ENCODE results near the gene SLC24A1.

Gene SLC24A1

GRCh38 chr15:65638109-65638508 lies 16.4 kb downstream of the SLC24A1 start:
- Histone ChIP-seq H3K4me1 (ENCODE audit: control insufficient read depth, insufficient read depth, low read length) (peaks cover 2% of the 10 kb centered on the region; the same call in 1 of the 2 replicates), H3K4me3 (ENCODE audit: low read depth, low read length) (no peak overlapping the region), H3K36me3 (ENCODE audit: control insufficient read depth in 2 of 2, insufficient read depth in 1 of 2, low read length in 2 of 2) (no peaks in the 10 kb centered on the region), H3K9me3 (ENCODE audit: control insufficient read depth, insufficient read depth, low read depth, low read length) (no peaks in the 10 kb centered on the region), H3K27ac (ENCODE audit: extremely low read depth, low read depth, low read length) (no peak overlapping the region)
- CTCF ChIA-PET, result interaction anchor here (0.6 to 4.5 kb wide), 47 partner anchors 9 to 707 kb away, joined by 3 to 57 read pairs (median 5); partner anchors contain the start of genes DENND4A, INTS14, RAB11A and SLC24A1
- POLR2A ChIA-PET, result interaction anchor here (0.6 to 2.8 kb wide), 2 partner anchors 27 to 215 kb away, joined by 4 to 14 read pairs; partner anchors contain the start of gene INTS14
- TF ChIP-seq PRDM1 (tag by site-specific recombination; IDR thresholded peaks at IDR 0.05) (0 out of 2 replicates have a peak, but pooled peaks have one; percentile 12), ZBTB48 (tag by site-specific recombination; IDR thresholded peaks at IDR 0.05) (no peak)

GRCh38 chr15:65638681-65639089 lies 16.9 kb downstream of the SLC24A1 start:
- H3K36me3 ChIP-seq (ENCODE audit: control insufficient read depth in 2 of 2, insufficient read depth in 1 of 2, low read length in 2 of 2), result no peaks in the 10 kb centered on the region
- H3K4me3 ChIP-seq (ENCODE audit: low read depth, low read length), result no peak overlapping the region
- ChIA-PET CTCF (interaction anchor here (0.6 to 4.5 kb wide), 51 partner anchors 8 to 867 kb away, joined by 3 to 57 read pairs (median 5); partner anchors contain the start of genes DENND4A, INTS14, RAB11A and SLC24A1), POLR2A (interaction anchor here (2.8 kb wide), 1 partner anchor 28 kb away, joined by 14 read pairs; the partner anchor contains the start of gene INTS14)
- H3K27ac ChIP-seq (ENCODE audit: extremely low read depth, low read depth, low read length), result no peak overlapping the region
- no peaks in the 10 kb centered on the region for H3K9me3 ChIP-seq (ENCODE audit: control insufficient read depth, insufficient read depth, low read depth, low read length)
- peaks cover 2% of the 10 kb centered on the region; the same call in 1 of the 2 replicates for H3K4me1 ChIP-seq (ENCODE audit: control insufficient read depth, insufficient read depth, low read length)
- TF ChIP-seq SP7 (tag by site-specific recombination; IDR thresholded peaks at IDR 0.05) (peak; percentile 59), CTCF (tag by site-specific recombination; IDR thresholded peaks at IDR 0.05) (peak; percentile 79), ZNF701 (tag by site-specific recombination; IDR thresholded peaks at IDR 0.05) (no peak), ZBTB17 (tag by site-specific recombination; IDR thresholded peaks at IDR 0.05) (peak; percentile 70), ZNF214 (tag by site-specific recombination; IDR thresholded peaks at IDR 0.05; ENCODE audit: borderline replicate concordance) (no peak), ZNF629 (tag by site-specific recombination; IDR thresholded peaks at IDR 0.05) (peak; percentile 41; the same call in 1 of the 2 replicates), ZNF521 (tag by site-specific recombination; IDR thresholded peaks at IDR 0.05) (no peak), EGR2 (tag by site-specific recombination; IDR thresholded peaks at IDR 0.05; ENCODE audit: low read depth) (no peak), ZNF585B (tag by site-specific recombination; IDR thresholded peaks at IDR 0.05) (no peak), HOXD13 (CRISPR knock-in tag; IDR thresholded peaks at IDR 0.05; ENCODE audit: borderline replicate concordance) (no peak), ZNF747 (tag by site-specific recombination; IDR thresholded peaks at IDR 0.05) (no peak), ZSCAN30 (tag by site-specific recombination; IDR thresholded peaks at IDR 0.05) (peak; percentile 73), PRDM10 (tag by site-specific recombination; IDR thresholded peaks at IDR 0.05) (peak; percentile 57), ZNF48 (tag by site-specific recombination; IDR thresholded peaks at IDR 0.05) (no peak), ZNF335 (tag by site-specific recombination; conservative IDR thresholded peaks at IDR 0.05) (0 out of 2 replicates have a peak, but pooled peaks have one; percentile 8), ZNF341 (tag by site-specific recombination; IDR thresholded peaks at IDR 0.05; ENCODE audit: low read depth) (0 out of 2 replicates have a peak, but pooled peaks have one; percentile 19), PRDM2 (tag by site-specific recombination; IDR thresholded peaks at IDR 0.05; ENCODE audit: borderline replicate concordance) (no peak), ZNF10 (tag by site-specific recombination; IDR thresholded peaks at IDR 0.05) (no peak), ELK4 (IDR thresholded peaks at IDR 0.05; ENCODE audit: borderline replicate concordance, low read depth, low read length) (no peak)
